Measurements from ENCODE around the gene NR0B2.

DNA sequence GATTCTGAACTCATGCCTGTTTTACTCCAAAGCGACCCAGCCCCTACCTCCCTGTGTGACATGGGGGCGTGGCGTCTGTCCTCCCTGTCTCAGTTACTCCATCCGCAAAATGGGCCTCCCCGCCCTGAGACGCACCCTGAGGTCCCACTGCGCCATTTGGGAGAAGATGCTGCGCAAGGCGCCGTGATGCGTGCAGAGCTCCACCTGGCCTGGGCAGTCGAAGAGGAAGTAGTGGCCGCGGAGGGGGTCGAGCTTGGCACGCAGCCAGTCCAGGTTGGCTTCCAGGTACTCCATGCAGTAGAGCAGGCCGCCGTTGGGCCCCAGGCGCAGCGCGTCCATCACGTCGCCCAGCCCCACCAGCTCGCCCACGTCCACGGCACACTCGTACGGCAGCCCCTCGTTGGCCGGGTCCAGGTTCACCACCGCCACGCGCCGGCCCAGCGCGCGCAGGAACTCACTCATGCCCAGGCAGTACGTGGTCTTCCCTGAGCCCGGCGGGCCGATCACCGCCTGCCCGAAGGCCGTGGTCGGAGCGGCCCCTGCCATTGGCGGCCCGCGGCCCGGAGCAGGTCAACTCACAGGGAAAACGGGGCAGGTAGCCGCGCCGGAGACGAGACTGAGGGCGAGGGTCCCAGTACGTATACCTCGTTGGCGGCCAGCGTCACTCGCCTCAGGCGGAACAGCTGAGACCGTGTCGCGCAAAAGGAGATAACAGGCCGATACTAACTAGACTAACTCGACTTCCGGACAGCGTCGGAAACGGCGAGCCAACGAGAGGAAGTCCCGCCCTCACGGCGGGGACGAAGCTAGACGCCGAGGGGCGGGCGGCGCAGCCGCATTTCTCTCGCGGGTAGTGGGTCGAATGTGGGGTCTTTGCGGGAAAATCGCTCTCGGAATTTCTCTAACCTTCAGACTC is 24.0 kb downstream of the NR0B2 start, which contains the start of gene GPN2:
- TF ChIP-seq BHLHE40 (IDR thresholded peaks at IDR 0.05; ENCODE audit: borderline replicate concordance), result no peak
- no peak for TF ChIP-seq FOXK2 (IDR thresholded peaks at IDR 0.05)
- TF ChIP-seq PKNOX1 (IDR thresholded peaks at IDR 0.05), result no peak
- no peak for TF ChIP-seq FOXM1 (IDR thresholded peaks at IDR 0.05; ENCODE audit: borderline replicate concordance)
- no peak for TF ChIP-seq SUZ12 (IDR thresholded peaks at IDR 0.05)
- no peak for TF ChIP-seq TARDBP (IDR thresholded peaks at IDR 0.05)
- TF ChIP-seq HDGF (IDR thresholded peaks at IDR 0.05; ENCODE audit: borderline replicate concordance), result no peak
- no peak for TF ChIP-seq LEF1 (IDR thresholded peaks at IDR 0.05; ENCODE audit: borderline replicate concordance)
- no peak for TF ChIP-seq SP1 (IDR thresholded peaks at IDR 0.05)
- TF ChIP-seq FOXA1 (IDR thresholded peaks at IDR 0.05), result no peak
- TF ChIP-seq ELF4 (IDR thresholded peaks at IDR 0.05), result no peak; the same call in 1 of the 2 replicates
- TF ChIP-seq ARNT (IDR thresholded peaks at IDR 0.05), result no peak

All from HEK293T (cell line).